ENCODE results near the gene NLRP10. TPM values are rescaled to one million over a fixed set of nuclear protein-coding genes. Genes with fewer than 3 reads are reported as not detected.

The NLRP10 gene
- polyA plus RNA-seq, 1 of the 3 experiments (the other 2 are of a cell fraction), result 0.05 TPM

GRCh38 chr11:7982582-7983119, 17.4 kb upstream of the NLRP10 start:
- Histone ChIP-seq H4K20me1 (ENCODE audit: insufficient read depth) (no peaks in the 10 kb centered on the region), H3K36me3 (replicated peaks in 1 of 2; ENCODE audit: control insufficient read depth in 1 of 2, insufficient read depth in 2 of 2, low read length in 1 of 2) (no peaks in the 10 kb centered on the region), H3K9ac (no peak overlapping the region), H3K4me3 (ENCODE audit: low read depth in 2 of 2, low read length in 1 of 2) (no peak overlapping the region), H2AFZ (ENCODE audit: low read depth) (no peak overlapping the region), H3K27ac (ENCODE audit: low read depth in 2 of 2, low read length in 1 of 2) (no peak overlapping the region), H3K9me3 (no peaks in the 10 kb centered on the region), H3K4me1 (ENCODE audit: control insufficient read depth in 1 of 2, insufficient read depth in 2 of 2, low read depth in 1 of 2, low read length in 1 of 2) (no peaks in the 10 kb centered on the region), H3F3A (replicated peaks; ENCODE audit: insufficient read depth) (peaks cover 5% of the 10 kb centered on the region), H3K9me2 (no peaks in the 10 kb centered on the region), H3K4me2 (no peak overlapping the region), H3K79me2 (ENCODE audit: insufficient read depth) (peaks cover 5% of the 10 kb centered on the region), H3K27me3 (ENCODE audit: insufficient read depth) (no peaks in the 10 kb centered on the region)
- DNase-seq, result no peak
- ChIA-PET CTCF (no interaction called here), POLR2A (no interaction called here)
- no peak for TF ChIP-seq JUND (IDR thresholded peaks at IDR 0.05)
- no peak for TF ChIP-seq YY1 (IDR thresholded peaks at IDR 0.05; ENCODE audit: low read depth)
- TF ChIP-seq ELF1 (IDR thresholded peaks at IDR 0.05), result no peak
- TF ChIP-seq POLR2AphosphoS5 (IDR thresholded peaks at IDR 0.05; ENCODE audit: low read depth, low read length), result no peak
- no peak for TF ChIP-seq EZH2phosphoT487 (IDR thresholded peaks at IDR 0.05; ENCODE audit: borderline replicate concordance, low read depth)
- no peak for TF ChIP-seq FOSL2 (IDR thresholded peaks at IDR 0.05; ENCODE audit: borderline replicate concordance, low read depth)
- TF ChIP-seq, protein P1, sequence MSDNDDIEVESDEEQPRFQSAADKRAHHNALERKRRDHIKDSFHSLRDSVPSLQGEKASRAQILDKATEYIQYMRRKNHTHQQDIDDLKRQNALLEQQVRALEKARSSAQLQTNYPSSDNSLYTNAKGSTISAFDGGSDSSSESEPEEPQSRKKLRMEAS (IDR thresholded peaks at IDR 0.05; ENCODE audit: low read depth), result no peak
- TF ChIP-seq EP300 (IDR thresholded peaks at IDR 0.05; ENCODE audit: borderline replicate concordance in 1 of 2, low read depth in 1 of 2, low read length in 1 of 2), result no peak
- no peak for TF ChIP-seq REST (IDR thresholded peaks at IDR 0.05; ENCODE audit: low read depth, low read length)
- no peak for TF ChIP-seq RCOR1 (IDR thresholded peaks at IDR 0.05; ENCODE audit: low read length)
- TF ChIP-seq CHD2 (IDR thresholded peaks at IDR 0.05; ENCODE audit: low read length, partially characterized antibody), result no peak
- no peak for TF ChIP-seq TEAD4 (IDR thresholded peaks at IDR 0.05; ENCODE audit: borderline replicate concordance, insufficient read depth)
- no peak for TF ChIP-seq SMC3 (IDR thresholded peaks at IDR 0.05; ENCODE audit: low read depth, low read length)
- TF ChIP-seq FOXM1 (IDR thresholded peaks at IDR 0.05; ENCODE audit: low read depth), result no peak
- no peak for TF ChIP-seq NRF1 (IDR thresholded peaks at IDR 0.05; ENCODE audit: low read depth, low read length)
- no peak for TF ChIP-seq NFIC (IDR thresholded peaks at IDR 0.05; ENCODE audit: borderline replicate concordance)
- no peak for TF ChIP-seq MXI1 (IDR thresholded peaks at IDR 0.05; ENCODE audit: low read depth, low read length)
- no peak for TF ChIP-seq GATA2 (CRISPR knock-in tag; IDR thresholded peaks at IDR 0.05)
- 37% methylated on average over 1 of the region's 1 CpG for WGBS (ENCODE audit: low lambda C conversion rate)

Measured in SK-N-SH (cell line).